GM18858 (cell line): Measurements from ENCODE around the gene ANKEF1.

Source experiments
- ATAC-seq: cut with Tn5 transposase; IDR thresholded peaks from one replicate; pipeline ENCODE4 v1.9.1; 2021; ENCODE audit not compliant: unreplicated experiment

The ANKEF1 gene

DNA sequence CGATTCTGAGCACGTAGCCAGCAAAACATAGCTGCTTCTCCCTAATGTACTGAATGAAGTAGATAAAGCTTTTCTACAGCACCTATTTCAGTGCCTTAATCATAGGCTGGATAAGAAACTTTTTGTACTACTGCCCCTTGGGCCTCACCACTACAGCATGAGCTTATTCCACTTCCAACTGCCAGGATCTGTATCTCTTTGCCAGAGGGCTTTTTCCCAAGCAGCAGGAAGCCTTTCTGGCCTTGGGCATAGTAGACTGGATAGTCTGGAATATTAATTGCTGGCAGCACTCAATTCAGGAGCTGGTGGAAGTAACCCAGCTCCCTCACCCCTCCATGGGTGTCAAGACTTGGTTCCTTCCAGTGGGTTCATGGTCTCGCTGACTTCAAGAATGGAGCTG is 43.6 kb downstream of the ANKEF1 start:
- no peak for ATAC-seq

DNA sequence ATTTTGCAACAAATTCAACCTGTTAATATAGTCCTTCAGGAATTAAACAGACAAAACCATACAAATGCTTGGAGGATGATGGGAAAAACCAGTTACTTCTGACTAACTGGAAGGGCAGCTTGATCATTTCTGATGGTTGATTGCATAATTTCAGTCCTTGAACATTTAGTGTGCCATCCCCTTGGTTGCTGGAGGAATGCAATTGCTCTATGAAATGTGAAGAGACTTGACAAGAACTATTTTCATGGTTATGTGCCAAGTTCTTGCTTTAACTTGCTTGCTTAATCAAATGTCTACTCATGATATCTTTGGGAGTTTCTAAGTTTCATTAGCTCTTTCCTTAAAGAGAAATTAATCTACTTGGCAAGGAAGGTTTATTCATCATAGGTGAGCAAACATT is 45.2 kb downstream of the ANKEF1 start:
- ATAC-seq = no peak

DNA sequence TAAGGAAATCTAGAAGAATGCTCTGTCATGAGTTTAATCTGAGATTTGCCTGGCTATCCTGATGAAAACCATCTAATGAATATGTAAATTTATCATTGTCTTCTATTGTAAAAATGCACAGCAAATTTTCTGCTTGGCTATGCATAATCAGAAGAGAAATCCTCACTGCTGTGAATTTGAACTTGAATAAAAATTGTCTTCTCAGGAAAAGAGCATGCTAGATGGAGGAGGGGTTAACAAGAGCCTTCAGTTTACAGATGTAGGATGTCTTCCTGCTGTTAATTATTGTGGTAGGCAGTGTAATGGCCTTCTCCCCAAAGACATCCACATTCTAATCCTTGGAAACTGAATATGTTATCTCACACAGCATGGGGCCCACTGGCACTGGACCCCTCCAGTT is 45.8 kb downstream of the ANKEF1 start:
- no peak for ATAC-seq

DNA sequence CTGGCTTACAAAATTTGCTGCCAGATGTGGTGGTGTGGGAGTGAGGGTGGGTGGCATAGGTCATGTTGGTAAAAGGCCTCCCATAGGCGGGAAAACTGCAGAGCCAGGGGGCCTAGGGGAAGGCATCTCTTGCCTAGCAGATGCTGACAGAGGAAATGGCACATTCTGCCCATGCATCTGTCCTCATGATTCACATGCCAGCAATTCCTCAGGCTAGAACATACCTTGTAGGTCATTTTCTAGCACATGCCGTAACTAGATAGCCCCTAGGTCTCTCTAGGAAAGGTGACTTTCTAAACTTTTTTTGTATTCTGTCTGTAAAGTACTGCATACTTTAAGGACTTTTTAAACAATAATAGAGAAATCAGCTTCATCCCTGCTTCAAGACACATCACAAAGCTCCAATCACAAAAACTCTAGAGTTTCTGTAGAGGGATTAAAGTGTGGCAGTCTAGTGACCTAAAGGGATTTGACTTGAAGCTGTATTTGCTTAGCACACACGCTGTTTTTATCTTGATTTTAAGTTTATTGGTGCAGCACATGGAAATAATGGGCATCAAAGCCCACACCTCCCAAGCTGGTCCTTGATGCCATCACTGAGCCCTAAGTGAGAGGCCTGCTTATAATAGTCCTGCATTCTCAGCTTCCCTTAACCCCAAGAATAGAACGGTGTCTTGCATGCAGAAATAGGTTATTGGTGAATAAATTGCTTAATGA is 55.2 kb downstream of the ANKEF1 start:
- no peak for ATAC-seq

DNA sequence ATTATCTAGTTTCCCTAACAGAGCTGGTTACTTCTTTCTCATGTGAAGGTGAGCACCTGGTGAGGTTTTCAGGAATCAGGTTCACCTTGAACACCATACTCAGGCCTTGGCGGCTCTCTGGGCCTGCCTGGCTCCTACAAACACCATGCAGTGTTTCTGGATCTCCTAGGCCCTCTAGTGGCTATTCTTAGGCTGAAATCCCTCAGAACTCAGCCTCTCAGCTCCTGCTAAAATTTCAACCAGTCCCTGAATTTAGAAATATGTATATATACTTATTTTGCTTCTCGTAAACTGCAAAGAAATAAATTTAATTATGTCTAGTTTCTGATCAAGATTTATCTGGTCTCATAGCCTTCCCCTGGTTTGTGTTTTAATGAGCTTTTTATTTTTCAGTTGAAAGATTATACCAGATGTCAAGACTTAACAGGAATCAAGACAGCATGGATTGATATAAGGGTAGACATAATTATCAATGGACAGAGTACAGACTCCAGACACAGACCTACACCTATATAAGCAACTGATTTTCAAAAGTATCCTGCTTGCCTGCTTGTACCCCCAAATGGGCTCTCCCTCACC is 55.9 kb downstream of the ANKEF1 start:
- ATAC-seq = peak; percentile 69

DNA sequence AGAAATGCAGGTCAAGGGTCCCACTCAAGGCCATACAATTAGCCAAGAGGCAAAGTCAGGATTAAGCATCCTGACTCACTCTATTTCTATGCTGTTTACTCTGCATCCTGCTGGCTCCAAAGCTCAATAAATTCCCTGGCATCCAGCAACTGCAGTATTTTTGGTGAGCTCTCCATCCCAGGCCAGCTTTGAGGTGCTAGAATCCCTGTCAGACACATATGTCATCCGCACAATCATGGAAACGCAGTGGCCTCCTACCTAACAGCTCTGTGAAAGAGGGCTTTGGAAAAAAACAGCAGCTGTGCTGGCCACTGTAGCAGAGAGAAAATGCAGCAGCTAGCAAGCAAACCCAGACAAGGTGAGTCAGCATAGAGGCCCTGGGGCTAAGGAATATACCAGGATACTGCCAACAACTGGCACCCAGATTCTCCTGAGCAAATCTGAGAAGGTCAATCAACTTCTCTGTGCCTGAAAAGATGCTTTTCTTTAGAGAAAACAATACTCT is 58.4 kb downstream of the ANKEF1 start:
- ATAC-seq = no peak

DNA sequence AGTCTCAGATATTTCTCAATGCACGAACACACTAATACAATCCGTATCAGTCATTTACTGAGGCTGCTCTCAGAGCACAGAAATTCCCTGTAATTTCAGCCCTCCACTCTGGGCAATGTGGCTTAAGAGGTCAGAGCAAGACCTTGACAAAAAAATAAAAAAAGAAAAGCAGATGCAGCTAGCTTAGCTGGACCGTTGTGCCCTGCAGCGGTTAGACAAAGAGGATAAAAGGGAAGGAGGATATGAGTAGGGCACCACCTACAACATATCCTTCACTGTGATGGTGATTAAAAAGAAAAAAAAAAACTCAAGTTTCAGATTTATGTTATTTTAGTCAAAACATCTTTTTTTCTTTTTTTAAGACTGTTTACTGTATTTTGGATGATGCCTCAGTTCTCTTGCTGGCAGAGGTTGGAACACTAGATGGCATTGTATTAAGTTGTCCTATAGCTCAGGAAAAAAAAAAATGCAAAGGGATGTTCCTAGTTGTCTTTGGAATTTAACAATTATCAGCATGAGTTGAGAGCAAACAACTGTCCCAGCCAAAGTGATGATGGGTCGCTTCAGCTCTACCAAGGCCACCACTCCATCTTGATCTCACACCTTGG is 59.9 kb downstream of the ANKEF1 start:
- ATAC-seq = no peak

DNA sequence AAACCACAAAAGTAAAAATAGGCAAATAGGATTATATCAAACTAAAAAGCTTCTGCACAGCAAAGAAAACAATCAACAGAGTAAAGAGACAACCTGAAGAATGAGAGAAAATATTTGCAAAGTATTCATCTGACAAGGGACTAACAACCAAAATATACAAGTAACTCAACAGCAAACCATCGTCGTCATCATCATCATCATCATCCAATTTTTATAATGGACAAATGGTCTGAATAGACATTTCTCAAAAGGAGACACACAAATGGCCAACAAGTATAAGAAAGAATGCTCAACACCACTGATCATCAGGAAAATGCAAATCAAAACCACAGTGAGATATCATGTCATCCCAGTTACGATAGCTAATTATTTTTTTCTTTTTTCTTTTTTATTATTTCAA is 62.0 kb downstream of the ANKEF1 start:
- no peak for ATAC-seq

DNA sequence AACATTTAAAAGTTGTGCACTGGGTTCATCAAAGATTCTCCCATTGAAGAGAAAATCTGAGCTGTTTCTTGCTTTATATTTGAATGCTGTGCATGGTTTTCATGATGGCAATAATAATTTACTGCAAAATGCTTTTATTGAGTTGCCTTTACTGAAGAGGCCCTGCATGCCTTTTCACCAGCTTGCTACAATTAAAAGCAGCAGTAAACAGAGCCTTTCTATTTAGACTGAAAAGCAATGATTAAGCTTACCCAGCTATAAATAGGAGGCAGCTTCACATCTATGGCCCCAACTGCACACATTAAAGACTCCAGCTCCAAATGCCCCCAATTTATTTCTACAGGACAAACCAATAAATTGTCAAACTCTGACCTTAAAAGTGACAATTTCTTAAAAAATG is 70.3 kb downstream of the ANKEF1 start:
- ATAC-seq = no peak
